Spleen (tissue), 11 donors: ENCODE measurements around the gene KCNMB1. TPM values are rescaled to one million over a fixed set of nuclear protein-coding genes. Genes with fewer than 3 reads are reported as not detected.
A peak's percentile ranks its signal among the peaks of the same experiment; 100 is the strongest.

ENCODE experiments used
- DNase-seq: peaks from one replicate; pipeline ENCODE4 v3.0.0-alpha.2; 2020
- H3K27ac ChIP-seq, 8 donors: fragments of 200-600 bp; sonication (generic) in 7 of 8; 1 replicate in 4 of 8; 2 replicates in 4 of 8; pipeline versions ENCODE4 v1.5.0 to v1.8.0; 2016 to 2021; ENCODE audit warnings: inconsistent platforms in 4 of 8, mild to moderate bottlenecking in 4 of 8, moderate library complexity in 1 of 8
- H3K27me3 ChIP-seq, 7 donors: fragments of 200-600 bp; sonication (generic) in 6 of 7; replicated peaks in 1 of 7; 1 replicate in 4 of 7; 2 replicates in 3 of 7; pipeline versions ENCODE4 v1.5.0 to v1.8.0; 2016 to 2021; ENCODE audit warnings: inconsistent platforms in 3 of 7, mild to moderate bottlenecking in 1 of 7
- H3K36me3 ChIP-seq, 6 donors: fragments of 200-600 bp; sonication (generic) in 5 of 6; 1 replicate in 4 of 6; 2 replicates in 2 of 6; pipeline versions ENCODE4 v1.5.0 to v1.8.0; 2016 to 2021; ENCODE audit warnings: inconsistent platforms in 2 of 6
- H3K4me1 ChIP-seq, 6 donors: fragments of 200-600 bp; sonication (generic) in 5 of 6; 1 replicate in 3 of 6; 2 replicates in 3 of 6; pipeline versions ENCODE4 v1.5.0 to v1.8.0; 2016 to 2021; ENCODE audit warnings: inconsistent platforms in 3 of 6
- H3K4me3 ChIP-seq, 8 donors: fragments of 200-600 bp; sonication (generic) in 7 of 8; 1 replicate in 4 of 8; 2 replicates in 4 of 8; pipeline versions ENCODE4 v1.5.0 to v1.8.0; 2016 to 2021; ENCODE audit warnings: inconsistent platforms in 4 of 8, mild to moderate bottlenecking in 4 of 8, moderate library complexity in 2 of 8
- H3K9me3 ChIP-seq, 8 donors: fragments of 200-600 bp; sonication (generic) in 7 of 8; 1 replicate in 4 of 8; 2 replicates in 4 of 8; pipeline versions ENCODE4 v1.5.0 to v1.8.0; 2016 to 2021; ENCODE audit warnings: inconsistent platforms in 4 of 8
- CTCF ChIP-seq, 11 experiments: fragments of 200-600 bp in 7 of 11; fragments of 450-650 bp in 4 of 11; sonication (generic) in 4 of 11; IDR thresholded peaks in 8 of 11; conservative IDR thresholded peaks in 3 of 11; 1 replicate in 7 of 11; 2 replicates in 4 of 11; pipeline versions ENCODE4 v1.4.0 to v1.8.0; 2016 to 2021; ENCODE audit warnings: antibody characterized with exemption in 11 of 11, inconsistent platforms in 4 of 11, mild to moderate bottlenecking in 1 of 11
- POLR2A ChIP-seq, 3 donors: fragments of 450-650 bp; IDR thresholded peaks; one replicate each; pipeline ENCODE4 v1.5.1; 2017; ENCODE audit warnings: antibody characterized with exemption in 3 of 3, mild to moderate bottlenecking in 1 of 3
- POLR2AphosphoS5 ChIP-seq, 3 donors: sonication (generic); formaldehyde crosslinking; IDR thresholded peaks; one replicate each; pipeline ENCODE4 v1.5.1; 2017; ENCODE audit warnings: antibody characterized with exemption in 3 of 3
- WGBS, 5 donors: extraction: QIAGEN DNeasy Blood & Tissue Kit in 3 of 5; methylation state at CpG; one replicate each; pipeline versions ENCODE4 v1.1.5 to v1.1.7; 2013 to 2018; 5-methylcytosine and 5-hydroxymethylcytosine counted together
- intact Hi-C: fragments of 100-400 bp; cut with DNase I; formaldehyde crosslinking; loops from one replicate; pipeline ENCODE4 v1.15.0; 2023; ENCODE audit warnings: low total_unique reads
- polyA plus RNA-seq, 3 donors: library from polyadenylated mRNA; stranded (reverse); fragments of 200-250 nt; gene quantifications; one replicate each; pipeline ENCODE4 v1.2.1, GENCODE V29; 2013
- total RNA-seq, 7 donors: library from RNA; depleted of rRNA in 3 of 7; stranded (reverse); fragments of >200 nt in 3 of 7; fragmentation: NEBNext Ultra II Directional in 4 of 7; extraction: Animal tissue kit (Norgen Biotek cat#: 25700) in 4 of 7; gene quantifications; one replicate each; pipeline versions ENCODE4 v1.1.0 to v1.2.1, GENCODE V29; 2016 to 2021
- donor health status: healthy with polysubstance abuse.
- donor health status: DM: no; HTN: no; CAD: no; lungs with moderate emphysema.
- donor health status: DM: no; HTN: no; CAD: no.
- donor health status: Bipolar disorder and iron deficiency.
- donor health status: healthy.
- donor health status: DM: no; HTN: no; CAD: no.
- donor health status: DM: yes; HTN: yes; CAD: no.

Gene KCNMB1
- total and polyA plus RNA-seq, 10 donors, result 0.13 to 2.2 (median 0.77) TPM

- 77 to 85% (median 79%) methylated on average over 10 of the region's 10 CpGs for WGBS, 5 donors
- no peak for DNase-seq
- Histone ChIP-seq H3K27ac (peak overlapping the region in 2 of 8 donors; percentile 25 to 45), H3K4me1 (peaks cover 0 to 21% (median 9%) of the 10 kb centered on the region in 6 donors), H3K9me3 (peaks cover 0 to 3% (median 0%) of the 10 kb centered on the region in 8 donors), H3K27me3 (peaks cover 0 to 9% (median 0%) of the 10 kb centered on the region in 7 donors), H3K4me3 (no peak overlapping the region), H3K36me3 (no peaks in the 10 kb centered on the region)
- intact Hi-C loops, result no loop called here
- TF ChIP-seq POLR2A (IDR thresholded peaks at IDR 0.05), result no peak
- TF ChIP-seq POLR2AphosphoS5 (IDR thresholded peaks at IDR 0.05), result no peak
- TF ChIP-seq CTCF (IDR thresholded peaks at IDR 0.05 in 8 of 11, conservative IDR thresholded peaks at IDR 0.05 in 3 of 11), result no peak
Observed at GRCh38 chr5:170430866-170431437, 41.8 kb upstream of the KCNMB1 start.

- intact Hi-C loops, result no loop called here
- no peak for TF ChIP-seq CTCF (IDR thresholded peaks at IDR 0.05 in 8 of 11, conservative IDR thresholded peaks at IDR 0.05 in 3 of 11)
- TF ChIP-seq POLR2AphosphoS5 (IDR thresholded peaks at IDR 0.05), result no peak
- no peak for TF ChIP-seq POLR2A (IDR thresholded peaks at IDR 0.05)
Observed at GRCh38 chr5:170430256-170430655, 41.1 kb upstream of the KCNMB1 start.

DNA sequence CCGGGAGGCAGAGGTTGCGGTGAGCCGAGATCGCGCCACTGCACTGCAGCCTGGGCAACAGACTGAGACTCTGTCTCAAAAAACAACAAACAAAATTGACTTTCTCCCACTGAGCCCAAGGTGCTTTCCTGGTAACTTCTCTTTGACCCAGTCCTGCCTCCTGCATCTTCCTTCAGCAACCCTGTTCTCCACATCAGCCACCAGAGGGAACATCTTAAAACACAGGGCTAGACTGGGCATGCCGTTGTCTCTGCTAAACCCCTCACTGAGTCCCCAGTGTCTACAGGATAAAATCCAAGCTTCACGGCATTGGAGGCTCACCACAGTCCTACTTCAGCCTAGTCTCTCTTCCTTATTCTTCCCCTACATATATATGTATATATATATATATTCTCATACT, 39.8 kb upstream of the KCNMB1 start:
- peaks cover 0 to 3% (median 0%) of the 10 kb centered on the region in 8 donors for H3K9me3 ChIP-seq
- WGBS, 5 donors, result 64 to 86% (median 75%) methylated on average over 7 of the region's 7 CpGs
- DNase-seq, result no peak
- intact Hi-C loops, result no loop called here
- TF ChIP-seq POLR2AphosphoS5 (IDR thresholded peaks at IDR 0.05) (no peak), CTCF (IDR thresholded peaks at IDR 0.05 in 8 of 11, conservative IDR thresholded peaks at IDR 0.05 in 3 of 11) (no peak), POLR2A (IDR thresholded peaks at IDR 0.05) (no peak)
- no peak overlapping the region for H3K4me3 ChIP-seq
- peaks cover 0 to 11% (median 2%) of the 10 kb centered on the region in 6 donors for H3K4me1 ChIP-seq
- H3K27ac ChIP-seq, result no peak overlapping the region
- H3K27me3 ChIP-seq, result peaks cover 0 to 7% (median 0%) of the 10 kb centered on the region in 7 donors
- no peaks in the 10 kb centered on the region for H3K36me3 ChIP-seq

More at GRCh38 chr5:170430256-170430655, 41.1 kb upstream of the KCNMB1 start:
- Histone ChIP-seq H3K27ac (peak overlapping the region in 2 of 8 donors; percentile 25 to 45), H3K9me3 (peaks cover 0 to 3% (median 0%) of the 10 kb centered on the region in 8 donors), H3K27me3 (peaks cover 0 to 7% (median 0%) of the 10 kb centered on the region in 7 donors), H3K36me3 (no peaks in the 10 kb centered on the region), H3K4me1 (peaks cover 0 to 18% (median 5%) of the 10 kb centered on the region in 6 donors), H3K4me3 (no peak overlapping the region)
- 47 to 81% (median 61%) methylated on average over 4 of the region's 4 CpGs for WGBS, 5 donors
- no peak for DNase-seq

DNA sequence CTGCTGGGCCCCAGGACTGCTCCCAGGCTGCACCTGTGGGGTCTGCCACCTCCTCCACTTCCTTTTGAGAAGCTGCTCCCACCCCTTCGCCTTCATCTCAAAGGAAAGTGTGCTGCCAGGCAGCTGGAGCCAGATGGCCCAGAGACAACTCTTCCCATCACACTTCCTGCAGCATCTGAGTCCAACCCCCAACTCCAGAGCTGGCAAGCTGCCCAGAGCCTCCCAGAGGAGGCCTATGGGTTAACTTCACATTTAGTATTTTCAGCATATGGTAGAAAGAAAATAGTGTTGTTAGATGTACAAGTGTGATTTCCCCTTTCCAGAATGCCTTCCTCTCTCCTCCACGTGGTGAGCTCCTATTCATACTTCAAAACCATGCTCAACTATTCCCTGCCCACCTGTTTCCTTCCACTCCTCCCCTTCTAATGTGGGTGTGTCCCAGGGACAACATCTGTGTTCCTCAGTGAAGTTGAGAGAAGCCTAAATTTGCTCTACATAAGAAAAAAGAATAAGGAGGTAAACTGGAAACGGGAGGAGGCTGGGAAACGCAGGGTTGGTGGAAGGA, 38.6 kb upstream of the KCNMB1 start:
- H3K4me3 ChIP-seq, result no peak overlapping the region
- no peaks in the 10 kb centered on the region for H3K36me3 ChIP-seq
- intact Hi-C loops, result no loop called here
- peaks cover 0 to 7% (median 0%) of the 10 kb centered on the region in 7 donors for H3K27me3 ChIP-seq
- H3K9me3 ChIP-seq, result peaks cover 0 to 3% (median 0%) of the 10 kb centered on the region in 8 donors
- peak overlapping the region in 1 of 8 donors; percentile 14 for H3K27ac ChIP-seq
- H3K4me1 ChIP-seq, result peaks cover 0 to 11% (median 2%) of the 10 kb centered on the region in 6 donors
- DNase-seq, result no peak
- WGBS, 5 donors, result 21 to 43% (median 30%) methylated on average over 4 of the region's 4 CpGs
- no peak for TF ChIP-seq POLR2AphosphoS5 (IDR thresholded peaks at IDR 0.05)
- TF ChIP-seq CTCF (IDR thresholded peaks at IDR 0.05 in 8 of 11, conservative IDR thresholded peaks at IDR 0.05 in 3 of 11), result no peak
- TF ChIP-seq POLR2A (IDR thresholded peaks at IDR 0.05), result no peak
